Brain pericyte (primary cell): ENCODE data around the gene P2RX4.
"Not testable (repeated sequence)": the region's sequence is repeated elsewhere in the genome, so short reads cannot be mapped to it uniquely, and the experiment has no call there.

Experiments used
- DNase-seq: peaks from one replicate; pipeline ENCODE4 v3.0.0-alpha.2; 2012; ENCODE audit warnings: low read depth, low spot score

P2RX4 gene

GRCh38 chr12:121274036-121274763 is 64.3 kb downstream of the P2RX4 start:
- DNase-seq: no peak

- DNase-seq: no peak
Observed at GRCh38 chr12:121277374-121277759, 67.4 kb downstream of the P2RX4 start.

GRCh38 chr12:121278169-121279070 is 68.5 kb downstream of the P2RX4 start:
- no peak for DNase-seq

- no peak for DNase-seq
Observed at GRCh38 chr12:121279071-121279375, 69.1 kb downstream of the P2RX4 start.

GRCh38 chr12:121279507-121279915 is 69.6 kb downstream of the P2RX4 start:
- DNase-seq: no peak

GRCh38 chr12:121280531-121280930 is 70.6 kb downstream of the P2RX4 start:
- DNase-seq: not testable (repeated sequence)

GRCh38 chr12:121281116-121281515 is 71.2 kb downstream of the P2RX4 start:
- not testable (repeated sequence) for DNase-seq

- DNase-seq: no peak
Observed at GRCh38 chr12:121282072-121282742, 72.3 kb downstream of the P2RX4 start.

DNA sequence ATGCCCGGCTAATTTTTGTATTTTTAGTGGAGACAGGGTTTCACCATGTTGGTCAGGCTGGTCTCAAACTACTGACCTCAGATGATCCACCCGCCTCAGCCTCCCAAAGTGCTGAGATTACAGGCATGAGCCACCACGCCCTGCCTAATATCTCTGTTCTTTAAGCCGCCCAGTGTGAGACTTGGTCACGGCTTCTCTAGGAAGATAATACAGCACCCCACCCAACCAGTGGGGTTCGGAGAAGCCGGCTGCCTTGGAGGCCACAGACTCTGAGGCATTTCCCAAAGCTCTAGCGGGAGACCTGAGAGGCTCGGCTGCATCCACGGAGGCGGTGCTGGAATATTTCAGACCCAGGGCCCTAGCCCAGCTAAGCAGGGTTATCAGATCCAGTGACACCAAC is 73.0 kb downstream of the P2RX4 start:
- not testable (repeated sequence) for DNase-seq

DNA sequence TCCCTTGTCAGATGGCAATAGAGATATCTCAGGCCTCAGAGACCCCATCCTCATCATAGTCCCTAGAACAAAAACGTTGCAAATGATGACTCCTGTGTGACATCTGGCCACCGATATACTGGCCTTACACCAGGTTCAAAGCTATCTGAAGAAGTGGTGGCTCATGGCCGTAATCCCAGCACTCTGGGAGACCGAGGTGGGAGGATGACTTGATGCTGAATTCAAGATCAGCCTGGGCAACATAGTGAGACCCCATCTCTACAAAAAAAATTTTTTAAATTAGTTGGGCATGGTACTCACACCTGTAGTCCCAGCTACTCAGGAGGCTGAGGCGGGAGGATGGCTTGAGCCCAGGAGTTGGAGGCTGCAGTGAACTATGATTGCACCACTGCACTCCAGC is 73.5 kb downstream of the P2RX4 start:
- no peak for DNase-seq
